ENCODE data around the gene FRMD5. TPM values are rescaled to one million over a fixed set of nuclear protein-coding genes. Genes with fewer than 3 reads are reported as not detected.
"Not testable (repeated sequence)": the region's sequence is repeated elsewhere in the genome, so short reads cannot be mapped to it uniquely, and the experiment has no call there.

Gene FRMD5
- polyA plus RNA-seq, 3 donors = not detected

DNA sequence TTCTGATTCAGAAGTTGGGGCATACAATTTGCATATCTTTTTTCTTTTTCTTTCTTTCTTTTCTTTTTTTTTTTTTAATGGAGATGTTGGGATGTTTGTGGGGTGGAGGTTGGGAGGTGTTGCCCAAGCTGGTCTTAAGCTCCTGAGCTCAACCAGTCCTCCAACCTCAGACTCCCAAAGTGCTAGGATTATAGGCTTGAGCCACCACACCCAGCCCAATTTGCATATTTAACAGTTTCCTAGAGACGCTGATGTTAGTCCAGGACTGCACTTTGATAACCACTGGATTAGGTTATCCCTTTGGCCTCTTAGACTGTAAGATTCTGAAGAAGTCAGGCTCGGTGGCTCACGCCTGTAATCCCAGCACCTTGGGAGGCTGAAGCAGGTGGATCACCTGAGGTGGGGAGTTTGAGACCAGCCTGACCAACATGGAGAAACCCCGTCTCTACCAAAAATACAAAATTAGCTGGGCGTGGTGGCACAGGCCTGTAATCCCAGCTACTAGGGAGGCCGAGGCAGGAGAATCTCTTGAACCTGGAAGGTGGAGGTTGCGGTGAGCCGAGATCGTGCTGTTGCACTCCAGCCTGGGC lies 365.0 kb downstream of the FRMD5 start:
- H4K20me1 ChIP-seq (ENCODE audit: insufficient read depth, low read length); H2AFZ ChIP-seq (ENCODE audit: insufficient read depth, low read depth, low read length, poor library complexity, severe bottlenecking); H3K4me2 ChIP-seq (replicated peaks; ENCODE audit: extremely low read depth, low read length, poor library complexity, severe bottlenecking); H3K27ac ChIP-seq (ENCODE audit: low read depth in 1 of 2, low read length in 2 of 2); H3K9me3 Mint-ChIP-seq; H3K27me3 Mint-ChIP-seq (ENCODE audit: low read depth in 3 of 3); H3K9me3 ChIP-seq (replicated peaks in 1 of 2; ENCODE audit: control insufficient read depth in 1 of 2, insufficient read depth in 1 of 2, low read length in 2 of 2); H3K9ac ChIP-seq (ENCODE audit: insufficient read depth, low read length, poor library complexity, severe bottlenecking); H3K27me3 ChIP-seq (ENCODE audit: control insufficient read depth in 2 of 2, insufficient read depth in 2 of 2, low read length in 2 of 2); H3K4me3 Mint-ChIP-seq; H3K4me3 ChIP-seq (replicated peaks in 1 of 3; ENCODE audit: low read depth in 2 of 3, low read length in 3 of 3); DNase-seq; H3K36me3 ChIP-seq (replicated peaks in 1 of 2; ENCODE audit: control insufficient read depth in 1 of 2, insufficient read depth in 2 of 2, low read length in 2 of 2): not testable (repeated sequence)
- intact Hi-C loops (cut with micrococcal nuclease) = loop anchor here (5.0 kb wide), 1 partner anchor 38 kb away; the partner anchor contains the start of gene SERF2 (in 2 of the 2)
- H3K36me3 Mint-ChIP-seq = peaks cover 4 to 23% of the 10 kb centered on the region in 2 donors
- H3K4me1 Mint-ChIP-seq = peaks cover 25% of the 10 kb centered on the region
- 100% methylated on average over 1 of the region's 9 CpGs for WGBS (ENCODE audit: insufficient coverage)
- H3K27ac Mint-ChIP-seq = peak overlapping the region in 3 of 7 donors; percentile 36 to 68 (median 56)
- Histone ChIP-seq H3K79me2 (ENCODE audit: insufficient read depth, low read length) (peaks cover 87% of the 10 kb centered on the region), H3K4me1 (ENCODE audit: control insufficient read depth in 1 of 2, insufficient read depth in 2 of 2, low read length in 2 of 2) (peaks cover 12 to 25% of the 10 kb centered on the region in 2 donors)

DNA sequence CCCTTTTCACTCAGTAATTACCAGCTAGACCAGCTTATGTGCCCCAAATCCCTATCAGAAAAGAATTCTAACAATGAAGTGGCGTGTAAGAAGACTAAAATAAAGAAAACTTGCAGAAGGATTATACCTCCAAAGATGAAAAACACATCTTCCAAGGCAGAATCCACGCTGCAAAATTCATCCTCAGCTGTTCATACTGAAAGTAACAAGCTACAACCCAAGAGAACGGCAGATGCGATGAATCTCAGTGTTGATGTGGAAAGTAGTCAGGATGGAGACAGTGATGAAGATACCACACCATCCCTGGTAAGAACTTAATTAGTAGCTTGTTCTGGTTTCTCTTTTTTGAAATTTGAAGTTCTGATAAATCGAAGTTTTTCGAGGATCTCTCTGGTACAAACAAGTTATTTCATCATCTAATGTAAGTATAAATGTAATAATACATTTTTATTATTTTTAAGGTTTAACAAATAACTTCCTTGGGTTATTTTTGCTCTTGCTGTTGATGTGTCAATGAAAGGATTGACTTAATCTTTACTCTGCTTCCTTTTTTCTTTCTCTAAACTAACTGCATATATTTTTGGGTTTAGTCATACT lies 366.9 kb downstream of the FRMD5 start:
- Histone ChIP-seq H3K9ac (ENCODE audit: insufficient read depth, low read length, poor library complexity, severe bottlenecking) (no peak overlapping the region), H3K4me2 (replicated peaks; ENCODE audit: extremely low read depth, low read length, poor library complexity, severe bottlenecking) (no peak overlapping the region), H4K20me1 (ENCODE audit: insufficient read depth, low read length) (no peaks in the 10 kb centered on the region), H2AFZ (ENCODE audit: insufficient read depth, low read depth, low read length, poor library complexity, severe bottlenecking) (peak overlapping the region; percentile 99), H3K79me2 (ENCODE audit: insufficient read depth, low read length) (peaks cover 95% of the 10 kb centered on the region), H3K27me3 (ENCODE audit: control insufficient read depth in 2 of 2, insufficient read depth in 2 of 2, low read length in 2 of 2) (no peaks in the 10 kb centered on the region), H3K4me3 (replicated peaks in 1 of 3; ENCODE audit: low read depth in 2 of 3, low read length in 3 of 3) (no peak overlapping the region), H3K27ac (ENCODE audit: low read depth in 1 of 2, low read length in 2 of 2) (peak overlapping the region in 1 of 2 donors; percentile 32), H3K9me3 (replicated peaks in 1 of 2; ENCODE audit: control insufficient read depth in 1 of 2, insufficient read depth in 1 of 2, low read length in 2 of 2) (no peaks in the 10 kb centered on the region), H3K4me1 (ENCODE audit: control insufficient read depth in 1 of 2, insufficient read depth in 2 of 2, low read length in 2 of 2) (peaks cover 20 to 37% of the 10 kb centered on the region in 2 donors), H3K36me3 (replicated peaks in 1 of 2; ENCODE audit: control insufficient read depth in 1 of 2, insufficient read depth in 2 of 2, low read length in 2 of 2) (no peaks in the 10 kb centered on the region)
- Mint-ChIP-seq H3K36me3 (peaks cover 2 to 15% of the 10 kb centered on the region in 2 donors), H3K9me3 (no peaks in the 10 kb centered on the region), H3K27ac (peak overlapping the region in 3 of 7 donors; percentile 14 to 48 (median 19)), H3K4me1 (peaks cover 34% of the 10 kb centered on the region), H3K27me3 (ENCODE audit: low read depth in 3 of 3) (peaks cover 0 to 4% (median 0%) of the 10 kb centered on the region in 3 donors), H3K4me3 (no peak overlapping the region)
- DNase-seq = no peak
- TF ChIP-seq, protein P1, sequence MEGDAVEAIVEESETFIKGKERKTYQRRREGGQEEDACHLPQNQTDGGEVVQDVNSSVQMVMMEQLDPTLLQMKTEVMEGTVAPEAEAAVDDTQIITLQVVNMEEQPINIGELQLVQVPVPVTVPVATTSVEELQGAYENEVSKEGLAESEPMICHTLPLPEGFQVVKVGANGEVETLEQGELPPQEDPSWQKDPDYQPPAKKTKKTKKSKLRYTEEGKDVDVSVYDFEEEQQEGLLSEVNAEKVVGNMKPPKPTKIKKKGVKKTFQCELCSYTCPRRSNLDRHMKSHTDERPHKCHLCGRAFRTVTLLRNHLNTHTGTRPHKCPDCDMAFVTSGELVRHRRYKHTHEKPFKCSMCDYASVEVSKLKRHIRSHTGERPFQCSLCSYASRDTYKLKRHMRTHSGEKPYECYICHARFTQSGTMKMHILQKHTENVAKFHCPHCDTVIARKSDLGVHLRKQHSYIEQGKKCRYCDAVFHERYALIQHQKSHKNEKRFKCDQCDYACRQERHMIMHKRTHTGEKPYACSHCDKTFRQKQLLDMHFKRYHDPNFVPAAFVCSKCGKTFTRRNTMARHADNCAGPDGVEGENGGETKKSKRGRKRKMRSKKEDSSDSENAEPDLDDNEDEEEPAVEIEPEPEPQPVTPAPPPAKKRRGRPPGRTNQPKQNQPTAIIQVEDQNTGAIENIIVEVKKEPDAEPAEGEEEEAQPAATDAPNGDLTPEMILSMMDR (IDR thresholded peaks at IDR 0.05) = no peak
- WGBS (ENCODE audit: insufficient coverage) = no CpG with 5 or more reads among the region's 6 CpGs
- intact Hi-C loops (cut with micrococcal nuclease) = loop anchor here (5.0 kb wide), 1 partner anchor 36 kb away; the partner anchor contains the start of gene SERF2 (in 2 of the 2)
